Colonic mucosa (tissue), 4 donors: ENCODE data around the gene GALNT16. TPM values are rescaled to one million over a fixed set of nuclear protein-coding genes. Genes with fewer than 3 reads are reported as not detected.

Experiments
- DNase-seq: peaks from one replicate; pipeline ENCODE4 v3.0.0-alpha.2; 2020
- H3K27ac ChIP-seq: fragments of 200-600 bp; one replicate; pipeline ENCODE4 v1.8.0; 2021
- H3K27me3 ChIP-seq: fragments of 200-600 bp; one replicate; pipeline ENCODE4 v1.8.0; 2021
- H3K36me3 ChIP-seq: fragments of 200-600 bp; one replicate; pipeline ENCODE4 v1.8.0; 2021
- H3K4me1 ChIP-seq: fragments of 200-600 bp; one replicate; pipeline ENCODE4 v1.8.0; 2021; ENCODE audit warnings: mild to moderate bottlenecking
- H3K4me3 ChIP-seq: fragments of 200-600 bp; one replicate; pipeline ENCODE4 v1.8.0; 2021
- H3K9ac ChIP-seq, 2 donors: one replicate each; pipeline ENCODE4 v1.7.0; 2013; ENCODE audit warnings: control low read depth in 2 of 2, low read depth in 2 of 2, low read length in 2 of 2
- H3K9me3 ChIP-seq: fragments of 200-600 bp; one replicate; pipeline ENCODE4 v1.8.0; 2021
- CTCF ChIP-seq: fragments of 200-600 bp; IDR thresholded peaks from one replicate; pipeline ENCODE4 v1.8.0; 2022; ENCODE audit warnings: antibody characterized with exemption, mild to moderate bottlenecking
- intact Hi-C: fragments of 100-400 bp; cut with DNase I; formaldehyde crosslinking; loops from one replicate; pipeline ENCODE4 v1.14.1; 2022
- total RNA-seq, 2 donors: library from RNA; stranded (reverse); fragmentation: NEBNext Ultra II Directional in 1 of 2; extraction: Animal tissue kit (Norgen Biotek cat#: 25700) in 1 of 2; gene quantifications; one replicate each; pipeline ENCODE4 v1.2.1, GENCODE V29; 2021
- donor health status: healthy.
- donor health status: DM: no; HTN: no; CAD: no.
- donor health status: DM: no; HTN: no; CAD: no.

The GALNT16 gene
- total RNA-seq, 2 donors from 2014 or later, result 0.22 to 1.6 TPM

DNA sequence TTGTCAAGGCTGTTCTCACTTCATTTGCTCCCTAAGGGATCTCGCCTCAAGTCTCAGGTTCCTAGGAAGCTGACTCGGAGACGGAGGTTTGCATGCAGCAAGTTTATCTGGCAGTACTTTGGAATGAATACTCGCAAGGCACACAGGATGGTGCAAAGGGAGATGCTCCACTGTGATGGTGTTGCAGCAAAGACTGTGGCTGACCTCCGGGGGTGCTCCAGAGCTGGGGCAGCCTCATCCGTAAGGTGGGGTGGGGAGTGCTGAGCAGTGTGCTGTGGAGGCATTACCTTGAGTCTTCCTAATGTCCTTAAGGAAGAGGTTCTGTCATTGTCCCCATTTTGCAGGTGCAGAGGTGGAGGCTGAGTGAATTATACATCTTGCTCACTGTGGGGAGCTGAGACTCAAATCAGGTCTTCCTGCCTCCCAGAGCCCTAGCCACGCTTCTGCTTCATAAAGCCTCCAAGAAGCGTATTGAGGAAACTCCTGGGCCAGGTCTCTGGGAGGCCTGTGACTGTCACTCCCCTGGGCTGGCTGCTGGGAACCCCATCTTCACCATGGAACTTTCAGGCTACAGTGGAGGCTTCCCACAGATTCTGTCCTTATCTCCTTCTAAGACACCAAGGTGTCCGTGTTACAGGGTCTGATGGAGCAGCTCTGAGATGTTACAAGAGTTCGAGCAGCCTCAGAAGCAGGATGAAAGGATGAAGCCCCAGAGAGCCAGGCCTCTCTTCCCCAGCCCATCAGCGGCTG is 39.5 kb downstream of the GALNT16 start:
- no peaks in the 10 kb centered on the region for H3K9me3 ChIP-seq
- no peak overlapping the region for H3K4me3 ChIP-seq
- no peak for DNase-seq
- no peak for TF ChIP-seq CTCF
- H3K27me3 ChIP-seq, result no peaks in the 10 kb centered on the region
- H3K27ac ChIP-seq, result no peak overlapping the region
- H3K9ac ChIP-seq, result no peak overlapping the region
- intact Hi-C loops, result no loop called here
- no peaks in the 10 kb centered on the region for H3K36me3 ChIP-seq
- no peaks in the 10 kb centered on the region for H3K4me1 ChIP-seq

DNA sequence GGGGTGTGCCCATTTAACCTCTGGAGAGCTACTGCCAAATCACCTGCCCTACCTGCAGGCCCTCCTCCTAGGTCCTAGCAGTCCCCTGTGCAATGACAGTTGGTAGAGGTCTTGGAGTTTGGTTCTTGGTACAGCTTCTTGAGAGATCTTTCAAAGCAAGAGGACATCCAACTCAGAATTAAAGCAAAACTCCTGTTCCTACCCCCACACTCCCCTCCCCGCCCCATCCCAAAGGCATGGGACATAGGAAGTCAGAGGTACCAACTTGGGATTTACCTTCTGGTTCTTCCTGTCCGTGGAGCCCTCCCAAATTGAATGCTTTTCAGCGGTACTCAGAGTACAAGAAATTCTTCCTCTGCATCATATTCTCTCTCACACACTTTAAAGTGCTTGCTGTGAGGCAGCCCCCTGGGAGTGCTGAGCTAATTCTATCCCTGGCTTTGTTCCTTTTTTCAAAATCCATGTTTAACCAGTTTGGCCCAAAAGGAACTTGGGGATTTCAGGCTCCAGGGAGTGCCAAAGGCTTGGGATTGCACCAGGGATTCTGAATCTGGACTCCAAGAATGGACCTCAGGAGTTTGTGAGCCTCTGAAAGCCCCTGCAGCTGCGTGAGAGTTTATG is 40.8 kb downstream of the GALNT16 start:
- intact Hi-C loops, result no loop called here
- H3K9ac ChIP-seq, result no peak overlapping the region
- H3K4me1 ChIP-seq, result no peaks in the 10 kb centered on the region
- H3K9me3 ChIP-seq, result no peaks in the 10 kb centered on the region
- H3K4me3 ChIP-seq, result no peak overlapping the region
- no peak overlapping the region for H3K27ac ChIP-seq
- H3K27me3 ChIP-seq, result no peaks in the 10 kb centered on the region
- TF ChIP-seq CTCF, result no peak
- no peak for DNase-seq
- H3K36me3 ChIP-seq, result no peaks in the 10 kb centered on the region

DNA sequence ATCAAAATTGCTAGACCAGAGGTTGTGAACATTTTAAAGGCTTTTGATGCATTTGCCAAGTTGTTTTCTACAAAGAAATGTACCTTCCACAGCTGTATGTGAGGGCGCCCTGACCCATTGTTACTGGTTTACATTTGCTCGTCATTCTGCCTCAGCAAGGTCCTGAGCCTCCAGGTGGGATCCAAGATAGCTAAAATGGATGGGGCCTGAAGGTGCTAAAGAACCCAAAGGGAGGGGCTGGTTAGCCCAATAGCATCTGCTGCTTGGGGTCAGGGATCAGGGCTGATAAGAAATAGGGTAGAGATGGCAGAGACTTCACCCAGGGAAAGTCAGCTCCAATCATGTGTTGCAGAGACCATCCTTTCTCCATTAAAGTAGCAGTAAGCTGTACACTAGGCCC is 43.1 kb downstream of the GALNT16 start:
- Histone ChIP-seq H3K4me3 (no peak overlapping the region), H3K27me3 (no peaks in the 10 kb centered on the region), H3K36me3 (no peaks in the 10 kb centered on the region), H3K4me1 (no peaks in the 10 kb centered on the region), H3K9ac (no peak overlapping the region), H3K27ac (no peak overlapping the region), H3K9me3 (no peaks in the 10 kb centered on the region)
- DNase-seq, result no peak
- intact Hi-C loops, result no loop called here
- TF ChIP-seq CTCF, result no peak

DNA sequence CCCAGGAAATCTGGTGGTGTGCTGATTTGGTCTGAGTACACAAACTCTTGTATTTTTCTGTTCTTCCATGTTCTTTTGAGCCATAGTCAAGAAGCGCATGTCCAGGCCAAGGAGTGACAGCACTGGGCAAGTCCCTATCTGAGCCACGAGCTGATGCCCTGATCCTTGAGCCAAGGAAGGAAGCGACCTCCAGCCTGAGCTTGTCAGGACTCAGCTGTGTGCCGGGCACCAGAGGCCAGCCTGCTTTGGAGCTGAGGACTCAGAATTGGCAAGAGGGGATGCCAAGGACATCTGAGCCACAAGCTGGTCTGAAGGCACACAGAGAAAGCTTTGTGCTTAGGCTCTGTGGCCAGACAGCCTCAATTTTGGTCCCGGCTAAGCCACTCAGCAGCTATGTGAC is 52.6 kb downstream of the GALNT16 start:
- no peaks in the 10 kb centered on the region for H3K4me1 ChIP-seq
- H3K27ac ChIP-seq, result no peak overlapping the region
- intact Hi-C loops, result no loop called here
- no peak overlapping the region for H3K9ac ChIP-seq
- H3K9me3 ChIP-seq, result no peaks in the 10 kb centered on the region
- no peak for TF ChIP-seq CTCF
- no peaks in the 10 kb centered on the region for H3K36me3 ChIP-seq
- no peaks in the 10 kb centered on the region for H3K27me3 ChIP-seq
- no peak overlapping the region for H3K4me3 ChIP-seq
- DNase-seq, result no peak

GRCh38 chr14:69313176-69313575 is 53.2 kb downstream of the GALNT16 start:
- Histone ChIP-seq H3K9me3 (no peaks in the 10 kb centered on the region), H3K27me3 (no peaks in the 10 kb centered on the region), H3K4me3 (no peak overlapping the region), H3K9ac (no peak overlapping the region), H3K27ac (no peak overlapping the region), H3K36me3 (no peaks in the 10 kb centered on the region), H3K4me1 (no peaks in the 10 kb centered on the region)
- TF ChIP-seq CTCF, result no peak
- DNase-seq, result no peak
- intact Hi-C loops, result no loop called here
